DMS153 (cell line): ENCODE measurements around the gene NBPF3.
"Not testable (repeated sequence)": the region's sequence is repeated elsewhere in the genome, so short reads cannot be mapped to it uniquely, and the experiment has no call there.

Source experiments
- DNase-seq: peaks from one replicate; lab custom pipeline; 2025; lab: John Stamatoyannopoulos, UW

The NBPF3 gene

GRCh38 chr1:21518774-21519455 is 79.0 kb downstream of the NBPF3 start:
- DNase-seq: no peak

- not testable (repeated sequence) for DNase-seq
These were observed 79.6 kb downstream of the NBPF3 start for GRCh38 chr1:21519486-21520070.

GRCh38 chr1:21520899-21521716 is 81.2 kb downstream of the NBPF3 start:
- DNase-seq: no peak

GRCh38 chr1:21521717-21522060 is 81.8 kb downstream of the NBPF3 start:
- DNase-seq: no peak

GRCh38 chr1:21522525-21523038 is 82.6 kb downstream of the NBPF3 start:
- DNase-seq: no peak

GRCh38 chr1:21523297-21523813 is 83.4 kb downstream of the NBPF3 start:
- no peak for DNase-seq

GRCh38 chr1:21524220-21524619 is 84.3 kb downstream of the NBPF3 start:
- DNase-seq: no peak

GRCh38 chr1:21524686-21525339 is 84.9 kb downstream of the NBPF3 start:
- no peak for DNase-seq

- no peak for DNase-seq
These were observed 85.4 kb downstream of the NBPF3 start for GRCh38 chr1:21525340-21525717.

GRCh38 chr1:21526441-21526840 is 86.5 kb downstream of the NBPF3 start:
- no peak for DNase-seq

GRCh38 chr1:21530368-21531016 is 90.6 kb downstream of the NBPF3 start:
- DNase-seq: no peak

GRCh38 chr1:21531241-21531640 is 91.3 kb downstream of the NBPF3 start:
- DNase-seq: no peak

GRCh38 chr1:21532496-21532895 is 92.6 kb downstream of the NBPF3 start:
- DNase-seq: no peak

GRCh38 chr1:21532992-21533534 is 93.1 kb downstream of the NBPF3 start:
- DNase-seq: no peak

GRCh38 chr1:21534146-21534545 is 94.2 kb downstream of the NBPF3 start:
- no peak for DNase-seq
